Kasumi-1 (cell line): ENCODE data around the gene ELOA.
A peak's percentile ranks its signal among the peaks of the same experiment; 100 is the strongest.

ENCODE experiments used
- DNase-seq, 2 experiments: peaks; one replicate each; lab custom pipeline; 2025; lab: John Stamatoyannopoulos, UW

The ELOA gene, protein sequence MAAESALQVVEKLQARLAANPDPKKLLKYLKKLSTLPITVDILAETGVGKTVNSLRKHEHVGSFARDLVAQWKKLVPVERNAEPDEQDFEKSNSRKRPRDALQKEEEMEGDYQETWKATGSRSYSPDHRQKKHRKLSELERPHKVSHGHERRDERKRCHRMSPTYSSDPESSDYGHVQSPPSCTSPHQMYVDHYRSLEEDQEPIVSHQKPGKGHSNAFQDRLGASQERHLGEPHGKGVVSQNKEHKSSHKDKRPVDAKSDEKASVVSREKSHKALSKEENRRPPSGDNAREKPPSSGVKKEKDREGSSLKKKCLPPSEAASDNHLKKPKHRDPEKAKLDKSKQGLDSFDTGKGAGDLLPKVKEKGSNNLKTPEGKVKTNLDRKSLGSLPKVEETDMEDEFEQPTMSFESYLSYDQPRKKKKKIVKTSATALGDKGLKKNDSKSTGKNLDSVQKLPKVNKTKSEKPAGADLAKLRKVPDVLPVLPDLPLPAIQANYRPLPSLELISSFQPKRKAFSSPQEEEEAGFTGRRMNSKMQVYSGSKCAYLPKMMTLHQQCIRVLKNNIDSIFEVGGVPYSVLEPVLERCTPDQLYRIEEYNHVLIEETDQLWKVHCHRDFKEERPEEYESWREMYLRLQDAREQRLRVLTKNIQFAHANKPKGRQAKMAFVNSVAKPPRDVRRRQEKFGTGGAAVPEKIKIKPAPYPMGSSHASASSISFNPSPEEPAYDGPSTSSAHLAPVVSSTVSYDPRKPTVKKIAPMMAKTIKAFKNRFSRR

DNA sequence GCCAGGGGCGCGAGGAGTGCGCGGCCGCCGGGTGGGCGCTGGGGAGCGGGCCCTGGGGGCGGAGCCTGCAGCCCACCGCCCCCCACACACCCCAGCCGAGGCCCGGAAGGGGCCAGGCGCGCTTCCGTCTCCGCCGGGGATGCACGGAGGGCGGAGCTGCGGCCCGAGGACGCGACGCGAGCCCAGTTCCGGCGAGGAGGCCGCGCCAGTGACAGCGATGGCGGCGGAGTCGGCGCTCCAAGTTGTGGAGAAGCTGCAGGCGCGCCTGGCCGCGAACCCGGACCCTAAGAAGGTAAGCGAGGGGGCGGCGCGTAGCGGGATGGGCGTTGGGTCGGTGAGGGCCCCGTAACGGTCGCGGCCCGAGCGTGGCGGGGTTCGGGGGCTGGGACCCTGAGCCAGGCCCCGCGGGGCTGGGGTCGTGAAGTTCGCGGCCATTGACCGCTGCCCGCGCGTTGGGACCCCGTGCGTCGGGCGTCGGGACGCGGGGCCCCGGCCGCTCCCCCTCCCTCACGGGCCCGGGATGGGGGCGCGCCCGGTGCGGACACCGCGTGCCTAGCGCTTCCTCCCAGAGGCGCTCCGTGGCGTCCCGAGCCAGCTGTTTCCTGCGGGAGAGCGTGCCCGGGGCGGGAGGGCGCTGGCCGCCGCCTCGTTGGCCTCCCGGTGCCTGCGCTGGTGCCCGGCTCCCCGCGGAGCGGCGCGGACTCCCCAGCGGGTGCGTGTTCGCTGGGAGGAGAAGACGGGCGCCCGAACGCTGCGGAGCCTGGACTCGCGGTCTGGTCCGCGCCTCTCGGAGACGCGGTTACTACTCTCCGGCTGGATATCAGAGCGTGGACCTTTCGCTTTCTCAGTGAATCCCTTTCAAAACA lies at the start of gene ELOA:
ELOA (plus strand) TSS at position 185 of the 866 bp plus-strand sequence; CDS start at position 218, 33 bp downstream.
- peak; percentile 71 to 74 for DNase-seq

GRCh38 chr1:23693599-23693998 lies 49.7 kb upstream of the ELOA start:
- DNase-seq = no peak

- no peak for DNase-seq
These were observed 48.9 kb upstream of the ELOA start for GRCh38 chr1:23694371-23694770.

GRCh38 chr1:23695667-23696066 lies 47.6 kb upstream of the ELOA start:
- DNase-seq = no peak

DNA sequence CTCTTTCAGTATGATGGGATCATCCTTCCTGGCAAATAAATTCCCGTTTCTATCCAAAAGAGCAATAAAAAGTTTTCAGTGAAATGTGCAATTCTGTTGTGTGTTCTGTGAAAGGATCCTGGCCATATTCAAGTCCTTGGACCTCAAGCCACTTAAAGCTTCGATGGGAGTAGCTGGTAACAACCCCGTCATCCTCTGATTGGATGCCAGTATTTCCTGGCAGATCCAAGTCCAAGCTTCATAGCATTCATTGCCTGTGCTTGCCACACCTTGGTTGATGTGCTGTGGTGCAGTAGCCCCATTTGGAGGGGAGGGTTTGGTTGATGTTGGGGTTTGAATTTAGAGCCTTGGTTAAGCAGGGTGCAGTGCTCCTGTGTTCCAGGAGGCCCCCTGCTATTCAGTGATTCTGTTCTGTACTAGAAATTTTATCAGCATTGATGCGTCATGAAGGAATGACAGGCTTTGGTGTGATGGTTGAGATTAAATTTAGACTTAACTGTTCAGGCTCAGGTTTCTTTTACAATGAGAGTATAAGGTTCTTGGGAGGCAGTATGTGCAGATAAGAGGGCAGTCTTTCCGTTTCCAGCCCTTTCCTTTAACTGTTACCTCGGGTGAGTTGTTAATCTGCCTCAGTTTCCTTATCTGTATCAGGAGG lies 46.8 kb upstream of the ELOA start:
- no peak for DNase-seq

- DNase-seq = no peak
These were observed 44.8 kb upstream of the ELOA start for GRCh38 chr1:23698466-23698865.

GRCh38 chr1:23699280-23700179 lies 43.7 kb upstream of the ELOA start:
- no peak for DNase-seq

- DNase-seq = no peak
These were observed 42.0 kb upstream of the ELOA start for GRCh38 chr1:23701310-23701709.

- no peak for DNase-seq
These were observed 41.3 kb upstream of the ELOA start for GRCh38 chr1:23701996-23702395.

DNA sequence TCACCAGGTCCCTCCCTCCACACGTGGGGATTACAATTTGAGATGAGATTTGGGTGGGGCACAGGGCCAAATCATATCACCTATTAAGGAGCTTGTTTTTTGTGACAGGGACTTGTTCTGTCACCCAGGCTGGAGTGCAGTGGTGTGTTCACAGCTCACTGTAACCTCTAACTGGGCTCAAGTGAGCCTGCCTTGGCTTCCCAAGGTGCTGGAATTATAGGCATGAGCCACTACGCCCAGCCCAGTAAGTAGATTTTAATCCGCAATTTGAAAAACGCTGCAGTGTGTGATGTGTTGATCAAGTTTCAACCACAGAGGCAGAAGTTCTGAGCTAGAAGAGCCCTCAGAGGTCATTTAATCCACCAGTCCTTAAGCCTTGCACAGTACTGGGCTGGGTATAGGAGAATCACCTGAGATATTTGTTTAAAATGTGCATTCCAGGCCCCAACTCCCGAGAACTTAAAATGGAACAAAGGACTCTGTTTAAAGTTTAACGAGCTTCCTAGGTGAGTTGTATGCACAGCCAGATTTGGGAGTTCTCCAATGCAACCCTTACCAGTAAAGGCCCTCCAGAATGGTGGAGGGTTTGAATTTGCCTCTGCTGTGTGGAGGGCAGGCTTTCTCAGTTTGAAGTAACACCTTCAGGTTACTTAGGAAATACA lies 38.3 kb upstream of the ELOA start:
- DNase-seq = no peak

DNA sequence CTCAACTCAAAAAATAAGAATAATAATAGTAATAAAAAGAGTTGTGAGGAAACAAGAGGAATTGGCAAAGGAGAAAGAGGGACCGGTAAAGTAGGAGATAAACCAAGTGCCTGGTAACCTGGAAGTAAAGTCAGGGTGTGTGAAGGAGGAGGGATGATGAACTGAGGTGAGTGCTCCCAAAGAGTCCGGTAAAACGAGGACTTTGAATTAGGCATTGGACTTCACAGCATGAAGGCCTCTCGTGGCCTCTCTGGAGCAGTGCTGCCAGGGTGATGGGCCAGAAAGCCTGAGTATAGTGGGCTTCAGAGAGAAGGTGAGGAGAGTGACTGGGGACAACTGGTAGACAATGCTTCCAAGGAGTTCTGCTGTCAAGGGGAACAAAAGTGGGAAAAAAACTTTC lies 34.0 kb upstream of the ELOA start:
- DNase-seq = no peak

- peak; percentile 27 to 59 for DNase-seq
These were observed 24.8 kb upstream of the ELOA start for GRCh38 chr1:23718482-23718881.

- no peak for DNase-seq
These were observed 24.0 kb upstream of the ELOA start for GRCh38 chr1:23719162-23719820.

DNA sequence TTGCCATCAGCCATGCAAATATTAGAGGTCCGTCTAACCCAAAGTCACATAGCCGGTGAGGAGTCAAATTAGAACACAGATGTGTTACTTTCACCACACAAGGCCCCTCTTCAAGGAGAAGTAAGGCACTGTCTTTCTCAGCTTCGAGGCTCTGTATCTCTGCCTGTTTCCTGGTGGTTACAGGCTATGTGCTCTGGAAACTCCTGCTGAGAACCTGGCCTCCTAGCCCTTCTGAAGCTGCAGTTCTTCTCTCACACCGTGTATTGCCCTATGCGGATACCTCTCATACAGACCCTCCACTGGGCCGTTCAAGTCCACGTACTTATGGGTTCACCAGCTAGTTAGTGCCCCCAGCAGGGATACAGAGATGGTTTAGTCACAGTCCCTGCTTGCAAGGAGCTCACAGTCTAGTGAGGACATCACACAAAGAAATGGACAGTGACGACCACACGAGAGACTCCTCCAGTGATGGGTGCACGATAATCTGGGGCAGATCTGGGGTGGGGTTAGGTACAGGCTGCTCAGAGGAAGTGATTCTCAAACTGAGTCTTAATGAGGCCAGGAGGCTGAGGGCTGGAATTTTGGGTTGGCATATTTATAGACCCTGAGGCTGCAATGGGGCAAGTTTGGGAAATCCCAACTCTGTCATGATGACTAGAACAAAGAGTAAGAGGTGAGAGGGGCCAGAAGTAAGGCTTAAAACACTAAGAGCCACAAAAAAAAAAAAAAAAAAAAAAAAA lies 22.8 kb upstream of the ELOA start:
- DNase-seq = no peak

GRCh38 chr1:23722652-23723051 lies 20.6 kb upstream of the ELOA start:
- no peak for DNase-seq

DNA sequence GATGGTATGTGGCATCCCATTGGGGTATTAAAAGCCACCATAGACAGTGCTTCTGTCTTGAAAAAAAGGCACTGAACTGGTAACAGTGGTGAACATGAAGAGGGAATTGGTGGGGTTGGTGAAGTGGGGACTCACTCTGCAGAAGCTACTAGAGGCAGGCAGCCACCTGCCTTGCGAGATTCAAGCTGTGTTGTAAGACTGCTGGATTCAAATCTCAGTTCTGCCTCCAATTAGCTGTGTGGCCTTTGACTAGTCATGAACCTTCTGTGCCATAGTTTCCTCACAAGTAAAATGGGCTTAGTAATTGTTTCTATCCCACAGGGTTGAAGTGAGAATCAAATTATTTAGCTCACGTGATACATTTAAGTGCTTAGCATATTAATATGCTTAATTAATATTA lies 16.6 kb upstream of the ELOA start:
- DNase-seq = no peak

DNA sequence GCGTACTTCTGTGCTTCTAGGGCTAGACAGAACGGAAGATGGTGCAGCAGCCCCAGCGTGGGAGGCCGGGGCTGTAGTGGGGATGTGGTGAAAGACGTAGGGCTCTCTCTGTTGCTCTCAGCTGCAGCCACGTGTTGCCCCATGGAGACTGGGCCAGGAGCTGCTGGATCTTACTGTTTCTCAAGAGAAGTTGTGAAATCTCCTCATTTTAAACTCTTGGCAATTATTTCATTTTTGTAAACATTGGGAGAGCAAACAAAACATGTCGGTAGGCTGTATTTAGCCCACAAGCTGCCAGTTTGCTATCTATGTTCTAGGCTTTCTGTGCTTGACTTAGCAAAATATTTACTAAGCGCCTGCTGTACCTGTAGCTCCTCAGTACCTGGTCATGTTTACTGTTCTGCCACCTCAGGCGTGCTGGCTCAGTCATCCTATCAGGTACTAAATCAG lies 15.9 kb upstream of the ELOA start:
- peak; percentile 90 to 93 for DNase-seq

DNA sequence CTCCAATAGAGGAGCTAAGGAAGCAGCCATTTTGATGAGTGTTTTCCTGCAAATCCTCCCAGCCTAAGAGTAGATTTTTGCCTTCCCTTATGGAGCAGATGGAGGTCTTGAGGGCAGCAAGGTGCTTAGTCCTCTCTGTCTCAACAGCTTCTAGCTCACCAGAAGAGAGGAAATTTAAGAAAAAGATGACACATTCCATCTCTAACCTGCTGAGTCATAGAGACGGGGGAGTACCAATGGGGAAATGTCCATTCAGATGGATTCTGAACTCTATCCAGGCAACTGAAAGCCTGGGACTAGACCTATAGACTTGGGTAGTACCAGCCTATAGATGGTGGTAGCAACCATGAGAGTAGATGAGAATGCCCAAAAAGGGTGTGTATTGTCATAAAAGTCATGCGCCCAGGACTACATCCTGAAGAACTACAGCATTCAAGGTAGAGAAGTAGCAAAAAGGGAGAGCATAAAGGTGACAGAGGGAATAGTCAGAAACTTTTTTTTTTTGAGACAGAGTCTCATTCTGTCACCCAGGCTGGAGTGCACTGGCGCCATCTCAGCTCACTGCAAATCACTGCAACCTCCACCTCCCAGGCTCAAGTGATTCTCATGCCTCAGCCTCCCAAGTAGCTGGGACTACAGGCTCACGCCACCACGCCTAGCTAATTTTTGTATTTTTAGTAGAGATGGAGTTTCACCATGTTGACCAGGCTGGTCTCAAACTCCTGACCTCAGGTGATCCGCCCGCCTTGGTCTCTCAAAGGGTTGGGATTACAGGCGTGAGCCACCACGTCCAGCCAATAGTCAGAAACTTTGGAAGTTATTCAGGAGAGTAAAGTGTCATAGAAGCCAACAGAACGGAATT lies 10.7 kb upstream of the ELOA start:
- DNase-seq = no peak
